Stimulated activated CD4-positive, alpha-beta T cell treated with anti-CD3 and anti-CD28 coated beads, Interleukin-1b, Interleukin-23, amount 100 ng/mL, for 24 hours (primary cell): Measurements from ENCODE around the gene RARRES1.

Source experiments
- DNase-seq, 4 experiments: peaks; one replicate each; pipeline ENCODE4 v3.0.0-alpha.2; 2020; ENCODE audit warnings: low read depth in 4 of 4, low spot score in 1 of 4

The RARRES1 gene

GRCh38 chr3:158735296-158736033, 3.2 kb upstream of the RARRES1 start:
- DNase-seq: no peak

GRCh38 chr3:158733656-158734055, 1.4 kb upstream of the RARRES1 start:
- no peak for DNase-seq

GRCh38 chr3:158732856-158733200, 571 bp upstream of the RARRES1 start:
- no peak for DNase-seq

GRCh38 chr3:158731486-158731885, 771 bp downstream of the RARRES1 start:
- DNase-seq: no peak

GRCh38 chr3:158728851-158729250, 3.4 kb downstream of the RARRES1 start:
- no peak for DNase-seq

- no peak for DNase-seq
These were observed 4.2 kb downstream of the RARRES1 start for GRCh38 chr3:158728061-158728377.

- peak in 3 of 4 experiments; percentile 18 to 30 (median 18) for DNase-seq
These were observed 4.8 kb downstream of the RARRES1 start for GRCh38 chr3:158727206-158728060.

- DNase-seq: no peak
These were observed 6.8 kb downstream of the RARRES1 start for GRCh38 chr3:158725348-158726011.

- DNase-seq: no peak
These were observed 8.3 kb downstream of the RARRES1 start for GRCh38 chr3:158723991-158724390.

- no peak for DNase-seq
These were observed 10.1 kb downstream of the RARRES1 start for GRCh38 chr3:158722108-158722507.

- DNase-seq: no peak
These were observed 13.6 kb downstream of the RARRES1 start for GRCh38 chr3:158718490-158719170.

GRCh38 chr3:158717576-158717975, 14.7 kb downstream of the RARRES1 start:
- no peak for DNase-seq

- no peak for DNase-seq
These were observed 19.2 kb downstream of the RARRES1 start for GRCh38 chr3:158713094-158713499.

GRCh38 chr3:158712443-158712842, 19.8 kb downstream of the RARRES1 start:
- DNase-seq: no peak

- DNase-seq: no peak
These were observed 20.4 kb downstream of the RARRES1 start for GRCh38 chr3:158711886-158712285.

GRCh38 chr3:158710601-158711000, 21.7 kb downstream of the RARRES1 start:
- no peak for DNase-seq

GRCh38 chr3:158709666-158710083, 22.6 kb downstream of the RARRES1 start:
- no peak for DNase-seq

- no peak for DNase-seq
These were observed 28.7 kb downstream of the RARRES1 start for GRCh38 chr3:158703566-158703965.

GRCh38 chr3:158702815-158703481, 29.3 kb downstream of the RARRES1 start:
- DNase-seq: no peak

- DNase-seq: no peak
These were observed 30.7 kb downstream of the RARRES1 start for GRCh38 chr3:158701420-158702065.
